ENCODE data around the gene RAB30.

Gene RAB30

GRCh38 chr11:82936261-82936660, 135.4 kb downstream of the RAB30 start:
- no peak for DNase-seq

- no peak for DNase-seq
Observed at GRCh38 chr11:82932564-82932963, 139.1 kb downstream of the RAB30 start.

DNA sequence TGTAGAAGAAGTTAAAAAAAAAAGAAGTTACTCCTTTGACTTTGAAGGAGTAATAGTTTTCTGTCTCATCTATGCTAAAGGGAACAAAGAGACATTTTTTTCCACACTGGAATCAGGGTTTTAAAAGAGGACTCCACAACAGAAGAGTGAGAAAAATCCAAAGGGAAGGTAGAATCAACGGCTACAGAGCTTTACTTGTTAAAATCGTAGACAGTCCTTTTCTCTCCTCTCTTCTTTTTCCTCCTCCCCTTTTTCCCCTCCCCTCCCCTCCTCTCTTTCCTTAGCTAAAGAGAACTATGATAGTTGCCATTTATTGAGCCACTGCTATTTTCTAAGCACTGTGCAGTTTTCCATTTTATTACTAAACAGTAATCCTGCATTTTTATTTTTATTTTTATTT, 141.0 kb downstream of the RAB30 start:
- no peak for DNase-seq

DNA sequence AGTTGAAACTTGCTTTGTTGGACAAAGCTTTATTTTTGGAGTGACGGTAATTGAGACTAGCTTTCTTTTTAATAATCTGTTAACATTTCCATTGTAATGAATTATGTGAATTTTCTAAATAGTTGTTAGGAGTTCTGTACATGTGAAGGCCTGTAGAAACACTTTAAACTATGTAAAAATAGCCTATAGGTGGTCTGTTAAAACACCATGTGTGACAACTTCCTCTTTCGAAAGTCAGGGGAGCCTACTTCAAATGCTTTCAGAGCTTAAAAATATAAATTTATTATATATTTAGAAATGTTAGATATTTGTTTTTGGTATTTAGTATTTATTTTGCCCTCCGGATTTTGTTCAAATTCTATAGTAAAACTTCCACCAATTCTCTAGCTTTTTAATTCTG, 141.5 kb downstream of the RAB30 start:
- no peak for DNase-seq

DNA sequence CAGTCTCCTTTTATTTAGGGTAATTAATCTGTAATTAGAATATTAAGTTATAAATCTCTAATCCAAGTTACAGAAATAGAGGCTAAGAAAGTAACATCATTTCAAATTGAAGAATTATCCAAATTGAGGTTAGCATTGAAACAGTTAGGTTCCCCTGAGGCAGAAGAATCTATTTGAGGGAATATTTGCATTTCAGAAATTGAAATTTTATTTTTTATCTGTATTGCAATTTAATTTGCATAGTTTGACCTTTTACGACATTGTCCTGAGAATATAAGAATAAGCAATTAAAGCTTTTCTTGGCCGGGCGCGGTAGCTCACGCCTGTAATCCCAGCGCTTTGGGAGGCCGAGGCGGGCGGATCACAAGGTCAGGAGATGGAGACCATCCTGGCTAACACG, 142.6 kb downstream of the RAB30 start:
- no peak for DNase-seq

- peak in 2 of 4 experiments; percentile 8 to 13 for DNase-seq
Observed at GRCh38 chr11:82927264-82927880, 144.3 kb downstream of the RAB30 start.

DNA sequence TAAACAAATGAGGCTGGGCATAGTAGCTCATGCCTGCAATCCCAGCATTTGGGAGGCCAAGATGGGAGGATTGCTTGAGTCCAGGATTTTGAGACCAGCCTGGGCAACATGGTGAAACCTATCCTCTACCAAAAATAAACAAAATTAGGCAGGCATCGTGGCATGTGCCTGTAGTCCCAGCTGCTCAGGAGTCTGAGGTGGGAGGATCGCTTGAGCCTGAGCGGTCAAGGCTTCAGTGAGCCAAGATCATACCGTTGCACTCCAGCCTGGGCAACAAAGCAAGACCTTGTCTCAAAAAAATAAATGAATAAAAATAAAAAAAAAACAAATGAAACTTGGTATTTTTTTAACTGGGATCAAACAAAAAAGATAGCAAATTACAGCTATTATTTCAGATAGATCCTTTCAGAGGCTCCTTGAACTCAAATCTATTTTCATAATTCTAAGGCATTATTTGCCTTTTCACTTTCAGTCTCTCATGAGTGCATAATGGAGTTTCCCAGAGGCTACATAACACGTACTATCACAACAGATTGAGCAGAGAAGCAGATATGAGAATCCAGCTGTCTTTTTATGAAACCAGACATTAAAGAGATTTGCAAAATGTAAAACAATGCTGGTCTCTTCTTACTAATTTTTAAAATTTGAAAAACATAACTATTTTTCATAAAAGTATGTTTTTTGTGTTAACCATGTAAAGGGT, 147.0 kb downstream of the RAB30 start:
- no peak for DNase-seq

Measured in activated CD4-positive, CD25-positive, alpha-beta regulatory T cell (primary cell).